T-helper 17 cell (primary cell): ENCODE results near the gene CSNK1G2. TPM values are rescaled to one million over a fixed set of nuclear protein-coding genes. Genes with fewer than 3 reads are reported as not detected.

Experiments
- ATAC-seq: fragments of 150-1000 bp; cut with Tn5 transposase; 2 replicates; pipeline ENCODE4 v1.10.0; 2021; ENCODE audit warnings: mild to moderate bottlenecking, moderate library complexity
- DNase-seq, 3 donors: peaks; one replicate each; pipeline versions ENCODE4 v3.0.0 to v3.0.0-alpha.2; 2020 to 2021
- H3K9me3 ChIP-seq: one replicate; pipeline ENCODE4 v1.7.0; 2013; ENCODE audit warnings: low read length, mild to moderate bottlenecking; ENCODE audit not compliant: control insufficient read depth, poor library complexity, severe bottlenecking
- H3K27ac Mint-ChIP-seq: one replicate; pipeline ENCODE4 v1.8.0; 2022; ENCODE audit warnings: mild to moderate bottlenecking, moderate library complexity, mixed read lengths
- H3K27me3 Mint-ChIP-seq: one replicate; pipeline ENCODE4 v1.8.0; 2022; ENCODE audit warnings: mixed read lengths
- H3K36me3 Mint-ChIP-seq: one replicate; pipeline ENCODE4 v1.8.0; 2022; ENCODE audit warnings: low read depth, mixed read lengths
- H3K4me1 Mint-ChIP-seq: one replicate; pipeline ENCODE4 v1.8.0; 2022; ENCODE audit warnings: mild to moderate bottlenecking, mixed read lengths
- H3K4me3 Mint-ChIP-seq: one replicate; pipeline ENCODE4 v1.8.0; 2022; ENCODE audit warnings: mild to moderate bottlenecking, moderate library complexity, mixed read lengths
- total RNA-seq, 4 donors: library from RNA in 2 of 4; stranded (reverse) in 2 of 4; gene quantifications; one replicate each; pipeline ENCODE4 v1.2.3 and lab custom pipeline; 2022 to 2026

The CSNK1G2 gene
- total RNA-seq, 2 donors from 2014 or later: 110 to 117 TPM

- Mint-ChIP-seq H3K36me3 (peaks cover 4% of the 10 kb centered on the region), H3K4me1 (peaks cover 25% of the 10 kb centered on the region), H3K4me3 (peak overlapping the region; percentile 49), H3K27me3 (no peaks in the 10 kb centered on the region), H3K27ac (peak overlapping the region; percentile 67)
- ATAC-seq: no peak
- no peak for DNase-seq
- no peaks in the 10 kb centered on the region for H3K9me3 ChIP-seq
Measured at GRCh38 chr19:1969176-1970002, 28.4 kb downstream of the CSNK1G2 start.

- DNase-seq (no peak), ATAC-seq (no peak)
- Mint-ChIP-seq H3K4me3 (no peak overlapping the region), H3K4me1 (peaks cover 25% of the 10 kb centered on the region), H3K27ac (peak overlapping the region; percentile 49), H3K27me3 (no peaks in the 10 kb centered on the region), H3K36me3 (peaks cover 4% of the 10 kb centered on the region)
- no peaks in the 10 kb centered on the region for H3K9me3 ChIP-seq
Measured at GRCh38 chr19:1970003-1970805, 29.2 kb downstream of the CSNK1G2 start.

GRCh38 chr19:1970806-1971502, 30.0 kb downstream of the CSNK1G2 start:
- Mint-ChIP-seq H3K27ac (peak overlapping the region; percentile 49), H3K27me3 (no peaks in the 10 kb centered on the region), H3K4me3 (no peak overlapping the region), H3K36me3 (peaks cover 4% of the 10 kb centered on the region), H3K4me1 (peaks cover 24% of the 10 kb centered on the region)
- DNase-seq (no peak), ATAC-seq (no peak)
- H3K9me3 ChIP-seq: no peaks in the 10 kb centered on the region

GRCh38 chr19:1974381-1975161, 33.6 kb downstream of the CSNK1G2 start:
- no peaks in the 10 kb centered on the region for H3K27me3 Mint-ChIP-seq
- no peak for ATAC-seq
- no peaks in the 10 kb centered on the region for H3K9me3 ChIP-seq
- H3K4me1 Mint-ChIP-seq: peaks cover 10% of the 10 kb centered on the region
- no peak overlapping the region for H3K27ac Mint-ChIP-seq
- DNase-seq: no peak
- peaks cover under 1% of the 10 kb centered on the region for H3K36me3 Mint-ChIP-seq
- H3K4me3 Mint-ChIP-seq: no peak overlapping the region

- no peak overlapping the region for H3K4me3 Mint-ChIP-seq
- no peak for ATAC-seq
- no peaks in the 10 kb centered on the region for H3K36me3 Mint-ChIP-seq
- H3K27ac Mint-ChIP-seq: no peak overlapping the region
- H3K9me3 ChIP-seq: no peaks in the 10 kb centered on the region
- no peak for DNase-seq
- H3K27me3 Mint-ChIP-seq: no peaks in the 10 kb centered on the region
- H3K4me1 Mint-ChIP-seq: peaks cover 10% of the 10 kb centered on the region
Measured at GRCh38 chr19:1975162-1975480, 34.1 kb downstream of the CSNK1G2 start.

- no peaks in the 10 kb centered on the region for H3K9me3 ChIP-seq
- no peak for ATAC-seq
- no peaks in the 10 kb centered on the region for H3K27me3 Mint-ChIP-seq
- DNase-seq: no peak
- no peaks in the 10 kb centered on the region for H3K36me3 Mint-ChIP-seq
- H3K27ac Mint-ChIP-seq: no peak overlapping the region
- H3K4me1 Mint-ChIP-seq: peaks cover 8% of the 10 kb centered on the region
- no peak overlapping the region for H3K4me3 Mint-ChIP-seq
Measured at GRCh38 chr19:1977120-1977519, 36.1 kb downstream of the CSNK1G2 start.

GRCh38 chr19:1978346-1978894, 37.4 kb downstream of the CSNK1G2 start:
- H3K4me1 Mint-ChIP-seq: peaks cover 2% of the 10 kb centered on the region
- peaks cover 2% of the 10 kb centered on the region for H3K36me3 Mint-ChIP-seq
- H3K9me3 ChIP-seq: no peaks in the 10 kb centered on the region
- no peak overlapping the region for H3K27ac Mint-ChIP-seq
- ATAC-seq: no peak
- no peak for DNase-seq
- no peaks in the 10 kb centered on the region for H3K27me3 Mint-ChIP-seq
- no peak overlapping the region for H3K4me3 Mint-ChIP-seq

- Mint-ChIP-seq H3K4me3 (no peak overlapping the region), H3K36me3 (peaks cover 3% of the 10 kb centered on the region), H3K27ac (no peak overlapping the region), H3K4me1 (no peaks in the 10 kb centered on the region), H3K27me3 (no peaks in the 10 kb centered on the region)
- ATAC-seq (no peak), DNase-seq (no peak)
- no peaks in the 10 kb centered on the region for H3K9me3 ChIP-seq
Measured at GRCh38 chr19:1979017-1979416, 38.0 kb downstream of the CSNK1G2 start.

- H3K36me3 Mint-ChIP-seq: peaks cover 3% of the 10 kb centered on the region
- H3K27me3 Mint-ChIP-seq: no peaks in the 10 kb centered on the region
- DNase-seq (no peak), ATAC-seq (no peak)
- H3K27ac Mint-ChIP-seq: no peak overlapping the region
- no peaks in the 10 kb centered on the region for H3K9me3 ChIP-seq
- no peaks in the 10 kb centered on the region for H3K4me1 Mint-ChIP-seq
- H3K4me3 Mint-ChIP-seq: no peak overlapping the region
Measured at GRCh38 chr19:1979642-1980041, 38.7 kb downstream of the CSNK1G2 start.

GRCh38 chr19:1980091-1980808, 39.3 kb downstream of the CSNK1G2 start:
- H3K4me3 Mint-ChIP-seq: no peak overlapping the region
- ATAC-seq: no peak
- H3K27ac Mint-ChIP-seq: no peak overlapping the region
- H3K4me1 Mint-ChIP-seq: no peaks in the 10 kb centered on the region
- no peaks in the 10 kb centered on the region for H3K9me3 ChIP-seq
- H3K36me3 Mint-ChIP-seq: peaks cover 3% of the 10 kb centered on the region
- DNase-seq: no peak
- no peaks in the 10 kb centered on the region for H3K27me3 Mint-ChIP-seq

- H3K27ac Mint-ChIP-seq: peak overlapping the region; percentile 24
- H3K36me3 Mint-ChIP-seq: peaks cover 3% of the 10 kb centered on the region
- no peaks in the 10 kb centered on the region for H3K9me3 ChIP-seq
- ATAC-seq: no peak
- H3K4me1 Mint-ChIP-seq: no peaks in the 10 kb centered on the region
- no peak for DNase-seq
- no peaks in the 10 kb centered on the region for H3K27me3 Mint-ChIP-seq
- H3K4me3 Mint-ChIP-seq: no peak overlapping the region
Measured at GRCh38 chr19:1980809-1981181, 39.8 kb downstream of the CSNK1G2 start.

GRCh38 chr19:1981253-1981652, 40.3 kb downstream of the CSNK1G2 start:
- Mint-ChIP-seq H3K27ac (peak overlapping the region; percentile 24), H3K36me3 (peaks cover 3% of the 10 kb centered on the region), H3K27me3 (no peaks in the 10 kb centered on the region), H3K4me1 (no peaks in the 10 kb centered on the region), H3K4me3 (no peak overlapping the region)
- ATAC-seq (no peak), DNase-seq (no peak)
- no peaks in the 10 kb centered on the region for H3K9me3 ChIP-seq
